Measurements from ENCODE around the gene DOK1.

The DOK1 gene

GRCh38 chr2:74602586-74603281 lies 48.2 kb downstream of the DOK1 start:
- DNase-seq (ENCODE audit: low read depth in 2 of 2): no peak

GRCh38 chr2:74603282-74604000 lies 48.9 kb downstream of the DOK1 start:
- DNase-seq (ENCODE audit: low read depth in 2 of 2): no peak

DNA sequence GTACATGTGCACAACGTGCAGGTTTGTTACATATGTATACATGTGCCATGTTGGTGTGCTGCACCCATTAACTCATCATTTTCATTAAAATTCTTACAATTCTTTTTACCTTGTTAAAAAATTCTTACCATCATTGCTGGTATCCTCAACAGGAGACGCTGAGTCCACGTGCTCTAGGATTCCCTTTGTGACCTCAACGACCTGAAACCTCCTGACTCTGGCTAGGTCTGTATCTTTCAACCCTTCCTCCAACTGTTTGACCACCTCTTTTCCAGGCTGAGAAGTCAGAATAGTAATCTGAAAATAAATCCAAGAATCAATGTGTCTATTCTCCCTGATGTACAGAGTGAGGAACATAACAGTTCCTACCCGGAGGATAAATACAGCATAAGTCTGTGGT lies 52.4 kb downstream of the DOK1 start:
- no peak for DNase-seq (ENCODE audit: low read depth in 2 of 2)
